NCI-H69 (cell line): ENCODE data around the gene BSN.
"Not testable (repeated sequence)": the region's sequence is repeated elsewhere in the genome, so short reads cannot be mapped to it uniquely, and the experiment has no call there.

Experiments
- DNase-seq: peaks from one replicate; lab custom pipeline; 2025; lab: John Stamatoyannopoulos, UW

The BSN gene

GRCh38 chr3:49695350-49696015 lies 141.2 kb downstream of the BSN start:
- DNase-seq = not testable (repeated sequence)

DNA sequence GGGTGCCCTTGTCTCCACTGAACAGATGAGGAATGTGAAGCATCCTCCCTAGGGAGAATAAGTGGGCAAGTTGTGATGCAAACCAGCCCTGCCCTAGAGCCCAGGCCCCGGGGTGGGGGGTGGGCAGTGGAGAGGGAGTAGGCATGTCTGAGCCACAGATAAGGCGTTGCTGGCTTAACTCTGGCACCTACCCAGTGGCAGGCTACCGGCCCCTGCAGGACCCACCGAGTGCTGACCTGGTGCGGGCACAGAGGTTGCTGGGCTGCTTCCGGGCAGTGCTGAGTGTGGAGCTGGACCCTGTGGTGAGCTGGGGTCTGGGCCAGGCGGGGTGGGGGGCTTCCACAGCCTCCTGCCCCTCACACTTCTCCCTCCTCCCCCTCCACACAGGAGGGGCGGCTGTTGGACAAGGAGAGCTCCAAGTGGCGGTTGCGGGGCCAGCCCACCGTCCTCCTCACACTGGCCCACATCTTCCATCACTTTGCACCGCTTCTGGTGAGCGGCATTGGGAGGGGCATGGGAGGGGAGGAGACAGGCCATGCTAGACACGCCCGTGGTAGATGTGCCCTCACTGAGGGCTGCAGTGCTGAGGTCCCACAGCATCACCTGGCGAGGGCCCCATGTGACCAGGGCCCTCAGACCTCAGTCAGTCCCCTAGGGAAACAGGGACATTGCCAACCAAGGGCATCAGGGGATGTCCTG lies 145.2 kb downstream of the BSN start:
- no peak for DNase-seq

- no peak for DNase-seq
Measured at GRCh38 chr3:49700014-49700413, 145.7 kb downstream of the BSN start.

DNA sequence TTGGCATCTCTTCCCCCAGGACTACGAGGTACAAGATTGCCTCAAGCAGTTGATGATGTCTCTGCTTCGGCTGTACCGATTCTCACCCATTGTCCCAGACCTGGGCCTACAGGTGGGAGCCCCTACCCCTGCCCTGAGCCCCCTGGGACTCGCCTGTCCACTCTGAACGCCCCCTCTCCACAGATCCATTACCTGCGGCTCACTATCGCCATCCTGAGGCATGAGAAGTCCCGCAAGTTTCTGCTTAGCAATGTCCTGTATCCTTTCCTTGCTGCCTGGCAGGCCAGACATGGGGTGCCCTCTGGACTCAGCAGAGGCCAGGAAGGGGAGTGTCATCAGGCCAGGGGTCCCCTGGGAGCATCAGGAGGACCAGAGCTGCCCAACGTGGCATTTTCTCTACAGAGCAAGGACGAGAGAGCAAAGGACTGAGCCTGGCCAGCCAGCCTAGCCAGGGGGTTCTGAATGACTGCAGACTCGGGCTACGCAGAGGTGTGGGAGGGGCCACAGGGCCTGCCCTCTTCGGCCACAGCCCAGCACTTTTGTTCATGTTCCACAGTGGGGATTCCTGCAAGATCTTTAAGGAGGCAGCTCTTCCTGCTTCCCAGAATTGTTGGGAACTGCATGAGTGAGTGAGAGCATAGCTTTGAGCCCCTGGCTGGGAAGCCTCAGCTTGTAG lies 146.3 kb downstream of the BSN start:
- no peak for DNase-seq

- no peak for DNase-seq
Measured at GRCh38 chr3:49701388-49702077, 147.3 kb downstream of the BSN start.

GRCh38 chr3:49702672-49703071 lies 148.4 kb downstream of the BSN start:
- DNase-seq = no peak

DNA sequence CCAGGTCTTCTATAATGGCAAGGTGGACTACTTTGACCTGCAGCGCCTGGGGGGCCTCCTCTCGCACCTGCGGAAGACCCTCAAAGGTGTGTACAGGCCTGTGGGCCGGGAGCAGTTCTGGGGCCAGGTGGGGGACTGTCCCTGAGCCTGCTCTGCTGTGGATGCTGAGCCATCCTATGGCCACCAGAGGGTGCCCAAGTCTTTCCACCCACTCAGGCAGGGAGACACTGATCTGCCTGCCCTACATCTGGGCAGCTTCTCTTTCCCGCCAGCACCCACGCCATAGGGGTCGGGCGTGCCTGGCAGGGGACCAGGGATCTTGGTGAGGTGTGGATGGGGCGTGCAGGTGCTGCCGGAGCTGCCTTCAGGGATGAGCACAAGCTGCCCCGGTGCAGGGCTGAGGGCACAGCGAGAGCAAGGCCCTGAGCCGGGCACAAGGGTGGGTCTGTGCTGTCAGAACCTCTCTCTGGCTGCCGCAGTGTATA lies 149.2 kb downstream of the BSN start:
- DNase-seq = peak; percentile 68

DNA sequence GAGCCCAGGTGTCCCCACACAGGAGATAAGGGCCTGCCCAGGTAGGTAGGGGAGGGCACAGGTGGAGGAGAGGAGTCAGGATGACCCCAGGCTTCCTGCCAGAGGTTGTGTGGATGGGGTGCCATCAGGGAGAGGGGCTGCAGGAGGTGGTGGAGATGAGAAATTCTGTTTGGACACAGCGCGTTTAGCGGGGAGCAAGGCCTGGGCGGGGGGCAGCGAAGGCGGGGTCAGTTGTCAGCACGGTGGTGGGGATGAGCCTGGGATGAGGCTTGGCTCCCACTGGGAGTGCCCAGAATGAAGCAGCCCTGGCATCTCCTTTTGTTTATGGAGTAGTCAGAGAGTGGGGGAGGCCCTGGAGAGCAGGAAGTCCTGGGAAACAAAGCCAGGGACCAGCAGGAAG lies 149.7 kb downstream of the BSN start:
- no peak for DNase-seq

DNA sequence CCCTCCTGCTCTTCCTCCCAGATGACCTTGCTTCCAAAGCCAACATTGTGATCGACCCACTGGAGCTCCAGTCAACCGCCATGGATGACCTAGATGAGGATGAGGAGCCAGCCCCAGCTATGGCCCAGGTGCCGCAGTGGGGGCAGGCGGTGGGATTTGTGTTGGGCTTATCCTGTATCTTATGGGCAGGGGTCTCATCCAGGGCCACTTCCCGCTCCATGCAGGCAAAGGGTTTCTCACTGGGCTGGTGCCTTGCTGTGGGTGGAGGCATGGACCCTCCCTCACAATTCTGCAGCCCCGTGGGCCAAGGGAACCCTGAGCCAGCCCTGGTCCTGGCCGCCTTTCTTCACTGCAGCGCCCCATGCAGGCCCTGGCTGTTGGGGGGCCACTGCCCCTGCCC lies 150.4 kb downstream of the BSN start:
- DNase-seq = no peak

- DNase-seq = no peak
Measured at GRCh38 chr3:49705390-49705960, 151.2 kb downstream of the BSN start.

DNA sequence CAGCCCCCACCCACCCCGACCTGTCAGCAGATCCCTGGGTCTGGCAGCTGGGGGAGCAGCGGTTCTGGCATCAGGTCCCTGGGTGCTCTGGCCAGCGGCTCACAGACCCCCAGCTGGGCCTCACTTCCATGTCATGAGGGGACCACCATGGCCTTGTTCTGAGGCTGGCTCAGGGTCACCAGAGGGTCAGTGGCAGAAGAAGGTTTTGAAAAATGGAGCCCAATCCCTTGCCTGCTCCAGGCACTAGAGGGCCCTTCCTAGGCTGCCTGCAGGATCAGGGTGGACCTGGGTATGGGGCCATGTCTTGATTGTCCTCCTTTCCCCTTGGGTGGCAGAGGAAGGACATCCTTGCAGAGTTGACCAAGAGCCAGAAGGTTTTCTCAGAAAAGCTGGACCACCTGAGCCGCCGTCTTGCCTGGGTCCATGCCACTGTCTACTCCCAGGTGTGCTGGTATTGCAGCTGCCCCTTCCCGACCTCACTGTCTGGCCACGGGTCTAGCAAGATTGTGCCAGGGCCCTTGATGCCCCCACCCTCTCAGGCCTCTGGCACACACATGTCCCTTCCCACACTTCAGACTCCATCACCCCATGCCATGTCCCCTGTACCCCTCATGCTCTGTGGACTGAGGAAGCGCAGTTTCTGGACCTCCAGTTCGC lies 152.3 kb downstream of the BSN start:
- no peak for DNase-seq

DNA sequence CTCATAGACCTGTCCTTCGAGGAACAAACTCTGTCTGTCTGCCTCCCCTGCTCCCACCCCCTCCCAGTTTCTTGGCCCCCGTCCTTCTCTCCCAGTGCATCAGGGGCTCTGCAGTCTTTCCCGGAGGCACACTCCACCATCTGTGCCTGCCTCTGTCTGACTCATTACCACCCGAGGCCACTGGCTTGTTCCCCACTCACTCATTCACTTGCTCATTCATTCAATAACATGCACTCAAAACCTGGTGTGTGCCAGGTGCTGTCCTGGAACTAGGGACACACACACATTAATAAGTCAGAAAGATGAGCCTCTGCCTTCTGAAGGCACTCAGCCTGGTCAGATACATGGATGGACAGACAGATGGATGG lies 152.8 kb downstream of the BSN start:
- peak; percentile 21 for DNase-seq

GRCh38 chr3:49709852-49710251 lies 155.6 kb downstream of the BSN start:
- no peak for DNase-seq

- DNase-seq = no peak
Measured at GRCh38 chr3:49711489-49711888, 157.2 kb downstream of the BSN start.

DNA sequence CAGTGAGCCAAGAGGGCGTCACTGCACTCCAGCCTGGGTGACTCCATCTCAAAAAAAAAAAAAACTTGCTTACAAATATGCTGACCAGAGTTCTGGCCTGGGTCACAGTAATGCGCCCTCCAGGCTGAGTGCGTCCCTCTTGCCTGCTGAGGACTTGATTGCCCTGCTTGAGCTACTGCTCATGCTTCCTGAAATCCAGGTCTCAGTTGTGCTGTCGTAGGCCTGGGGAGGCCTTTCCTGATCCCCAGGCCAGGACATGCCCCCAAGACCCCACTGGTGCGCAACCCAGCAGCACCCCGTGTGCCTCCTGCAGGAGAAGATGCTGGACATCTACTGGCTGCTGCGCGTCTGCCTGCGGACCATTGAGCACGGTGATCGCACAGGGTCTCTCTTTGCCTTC lies 157.9 kb downstream of the BSN start:
- DNase-seq = no peak

GRCh38 chr3:49712631-49713317 lies 158.5 kb downstream of the BSN start:
- DNase-seq = no peak

- DNase-seq = no peak
Measured at GRCh38 chr3:49713336-49714105, 159.2 kb downstream of the BSN start.

DNA sequence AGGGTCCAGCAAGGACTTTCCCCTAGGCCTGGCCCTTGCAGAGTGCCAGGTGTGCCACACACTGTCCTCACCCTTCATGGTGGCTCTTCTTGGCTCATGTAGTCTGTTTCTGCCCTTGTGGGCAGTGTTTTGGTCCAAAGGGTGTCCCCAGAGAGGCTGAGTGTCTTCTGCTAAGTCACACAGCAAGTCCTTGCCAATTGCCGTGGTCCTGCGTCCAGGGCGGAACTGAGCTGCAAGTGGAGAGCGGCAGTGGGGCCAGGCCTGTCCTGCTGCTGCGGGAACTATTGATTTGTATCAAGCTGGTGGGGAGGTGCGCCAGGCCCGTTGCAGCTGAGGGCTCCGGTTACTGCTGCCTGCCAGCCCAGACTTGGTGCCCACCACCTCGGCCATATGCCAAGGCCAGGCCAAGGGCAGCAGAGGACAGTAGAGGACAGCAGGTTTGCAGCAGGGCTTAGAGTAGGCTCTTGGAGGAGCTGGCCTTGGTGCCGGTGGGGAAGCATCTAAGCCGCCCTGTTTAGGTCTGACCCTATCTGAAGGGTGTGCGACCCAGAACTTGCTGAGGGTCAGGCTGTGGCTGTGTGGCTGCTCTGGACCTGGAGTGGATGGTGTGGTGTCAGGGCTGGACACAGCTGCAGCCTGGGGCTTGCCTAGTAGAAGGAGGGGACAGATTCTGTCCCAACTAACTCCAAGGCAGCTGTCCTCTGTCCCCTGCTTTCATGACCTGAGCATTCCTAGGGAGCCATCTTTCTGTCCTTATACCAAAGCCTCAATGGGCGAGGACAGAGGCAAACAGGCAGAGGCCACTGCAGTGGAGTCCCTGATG lies 160.7 kb downstream of the BSN start:
- no peak for DNase-seq

GRCh38 chr3:49715611-49716121 lies 161.4 kb downstream of the BSN start:
- DNase-seq = no peak
